HepG2 (cell line): ENCODE measurements around the gene TSHZ2. TPM values are rescaled to one million over a fixed set of nuclear protein-coding genes. Genes with fewer than 3 reads are reported as not detected.

Experiments
- ATAC-seq: fragments of 200-7000 bp; cut with Tn5 transposase; 3 replicates; pipeline ENCODE4 v1.9.1; 2020; ENCODE audit warnings: mild to moderate bottlenecking, moderate library complexity
- BruUV-seq: library from RNA; stranded (reverse); fragments of 400-500 nt; replicated peaks from 2 replicates; lab custom pipeline; 2021; lab: Mats Ljungman, UMichigan
- CTCF ChIA-PET: fragments of 300-600 bp; formaldehyde crosslinking; extraction: SDS; loops from one replicate; lab custom pipeline; 2021; ENCODE audit warnings: low total read pairs, inconsistent platforms, low intra/inter-chr PET ratio; lab: Yijun Ruan, JAX
- POLR2A ChIA-PET: fragments of 350-600 bp; sonication (Branson Sonifier 250); formaldehyde crosslinking; loops from one replicate; lab custom pipeline; 2020; ENCODE audit warnings: antibody characterized with exemption, inconsistent platforms; lab: Yijun Ruan, JAX
- DNase-seq: peaks from one replicate; pipeline ENCODE4 v3.0.0-alpha.2; 2015; ENCODE audit warnings: low spot score
- FAIRE-seq: peaks from 3 replicates; lab custom pipeline; 2011; peaks lifted over from hg19 to GRCh38; lab: Jason Lieb, UNC
- H2AFZ ChIP-seq: one replicate; pipeline ENCODE4 v1.6.1; 2011; ENCODE audit warnings: low read length, inconsistent platforms
- H3K27ac ChIP-seq: fragments of 300-600 bp; 3 replicates; pipeline ENCODE4 v1.8.0; 2011; ENCODE audit warnings: mixed run types, mild to moderate bottlenecking, mixed read lengths, low read length, inconsistent platforms; ENCODE audit not compliant: insufficient read depth; ENCODE audit errors: extremely low read length
- H3K27me3 ChIP-seq, 2 experiments: fragments of 200-600 bp in 1 of 2; 2 replicates in 1 of 2; 3 replicates in 1 of 2; pipeline versions ENCODE4 v1.6.0 to v1.8.0; 2011; ENCODE audit warnings: low read length in 2 of 2, mild to moderate bottlenecking in 2 of 2, moderate library complexity in 2 of 2, inconsistent platforms in 1 of 2; ENCODE audit not compliant: insufficient read depth in 2 of 2, control insufficient read depth in 1 of 2
- H3K36me3 ChIP-seq, 2 experiments: fragments of 200-600 bp in 1 of 2; replicated peaks in 1 of 2; 2 replicates in 1 of 2; 3 replicates in 1 of 2; pipeline versions ENCODE4 v1.5.1 to v1.8.0; 2011; ENCODE audit warnings: low read length in 2 of 2, inconsistent platforms in 1 of 2; ENCODE audit not compliant: insufficient read depth in 2 of 2, control insufficient read depth in 1 of 2
- H3K4me1 ChIP-seq: 2 replicates; pipeline ENCODE4 v1.5.1; 2012; ENCODE audit warnings: low read length, inconsistent platforms; ENCODE audit not compliant: insufficient read depth
- H3K4me2 ChIP-seq: 2 replicates; pipeline ENCODE4 v1.6.0; 2011; ENCODE audit warnings: low read depth, low read length, inconsistent platforms
- H3K4me3 ChIP-seq, 3 experiments: fragments of 200-600 bp in 1 of 3; sonication (generic), shearing (Covaris generic) in 1 of 3; replicated peaks in 1 of 3; 2 replicates each; pipeline ENCODE4 v1.5.1; 2011 to 2016; ENCODE audit warnings: low read length in 3 of 3, inconsistent platforms in 2 of 3, low read depth in 2 of 3, mild to moderate bottlenecking in 2 of 3, control low read depth in 1 of 3, mixed read lengths in 1 of 3; ENCODE audit not compliant: insufficient read depth in 1 of 3
- H3K79me2 ChIP-seq: one replicate; pipeline ENCODE4 v1.6.1; 2011; ENCODE audit warnings: low read length, inconsistent platforms; ENCODE audit not compliant: insufficient read depth
- H3K9ac ChIP-seq: 2 replicates; pipeline ENCODE4 v1.6.0; 2011; ENCODE audit warnings: mild to moderate bottlenecking, low read depth, low read length, inconsistent platforms; ENCODE audit not compliant: insufficient read depth
- H3K9me3 ChIP-seq: 2 replicates; pipeline ENCODE4 v1.5.1; 2012; ENCODE audit warnings: mild to moderate bottlenecking, low read length
- H4K20me1 ChIP-seq: 2 replicates; pipeline ENCODE4 v1.6.0; 2011; ENCODE audit warnings: inconsistent platforms, mild to moderate bottlenecking, low read length, moderate library complexity; ENCODE audit not compliant: insufficient read depth
- HNRNPK ChIP-seq: fragments of 200-400 bp; formaldehyde crosslinking; IDR thresholded peaks from 2 replicates; pipeline ENCODE4 v1.6.1; 2018; ENCODE audit warnings: low read length, low read depth, moderate library complexity, mild to moderate bottlenecking; ENCODE audit not compliant: poor library complexity, severe bottlenecking
- MED13 ChIP-seq: sonication (generic); formaldehyde crosslinking; IDR thresholded peaks from 2 replicates; pipeline ENCODE4 v1.5.0; 2020; ENCODE audit warnings: missing genetic modification reagents
- NR3C1 ChIP-seq: sonication (generic); formaldehyde crosslinking; IDR thresholded peaks from 2 replicates; pipeline ENCODE4 v1.4.0; 2020; ENCODE audit warnings: missing genetic modification reagents
- RFXAP ChIP-seq: sonication (generic); formaldehyde crosslinking; IDR thresholded peaks from 2 replicates; pipeline ENCODE4 v1.4.0; 2020; ENCODE audit warnings: missing genetic modification reagents, borderline replicate concordance
- SIX4 ChIP-seq: sonication (generic); formaldehyde crosslinking; IDR thresholded peaks from 2 replicates; pipeline ENCODE4 v1.4.0; 2020; ENCODE audit warnings: missing genetic modification reagents
- ZNF33A ChIP-seq: sonication (generic); formaldehyde crosslinking; IDR thresholded peaks from 2 replicates; pipeline ENCODE4 v1.5.1; 2020; ENCODE audit warnings: missing genetic modification reagents, mild to moderate bottlenecking, moderate library complexity, borderline replicate concordance
- ZNF367 ChIP-seq: sonication (generic); formaldehyde crosslinking; IDR thresholded peaks from 2 replicates; pipeline ENCODE4 v1.4.0; 2020; ENCODE audit warnings: missing genetic modification reagents, borderline replicate concordance
- ZNF746 ChIP-seq: sonication (generic); formaldehyde crosslinking; IDR thresholded peaks from 2 replicates; pipeline ENCODE4 v1.8.0; 2022; ENCODE audit warnings: mild to moderate bottlenecking, missing genetic modification reagents
- ZNF747 ChIP-seq: sonication (generic); formaldehyde crosslinking; IDR thresholded peaks from 2 replicates; pipeline ENCODE4 v1.8.1; 2023; ENCODE audit warnings: missing genetic modification reagents, mild to moderate bottlenecking, borderline replicate concordance
- ZZZ3 ChIP-seq: sonication (generic); formaldehyde crosslinking; IDR thresholded peaks from 2 replicates; pipeline ENCODE4 v1.4.0; 2020; ENCODE audit warnings: missing genetic modification reagents, mild to moderate bottlenecking, borderline replicate concordance
- WGBS: methylation state at CpG from one replicate; pipeline ENCODE4 v1.1.6; 2017; ENCODE audit warnings: low lambda C conversion rate; 5-methylcytosine and 5-hydroxymethylcytosine counted together
- in situ Hi-C: cut with HindIII; loops from 2 replicates; pipeline ENCODE4 v1.10.0; 2017; ENCODE audit warnings: low pct_unique_long_range_greater_than_20kb; ENCODE audit not compliant: extremely low pct_ligation_motif_present
- intact Hi-C: fragments of 100-400 bp; cut with micrococcal nuclease; formaldehyde crosslinking; loops from one replicate; pipeline ENCODE4 v1.10.0; 2022; ENCODE audit not compliant: unreplicated experiment
- polyA plus RNA-seq, 8 experiments: library from polyadenylated mRNA; depleted of rRNA in 3 of 8; stranded (reverse) in 7 of 8; unstranded in 1 of 8; fragments of >200 nt; fragmentation: Illumina TruSeq in 4 of 8; extraction: Trizol in 4 of 8; gene quantifications; 2 replicates each; pipeline versions ENCODE4 v1.2.1 to v1.2.3, GENCODE V29; 2011 to 2016; ENCODE audit warnings: low read depth in 4 of 8, missing spikeins in 1 of 8, mixed read lengths in 1 of 8; ENCODE audit not compliant: insufficient read depth in 1 of 8
- total RNA-seq, 5 experiments: library from RNA; depleted of rRNA; stranded (reverse); fragments of >200 nt; fragmentation: Illumina TruSeq; extraction: Trizol; gene quantifications; 2 replicates each; pipeline ENCODE4 v1.2.3, GENCODE V29; 2016; ENCODE audit warnings: low read depth in 1 of 5
- TF ChIP-seq, protein P1 (sequence below): sonication (generic); formaldehyde crosslinking; IDR thresholded peaks from 2 replicates; pipeline ENCODE4 v1.5.0; 2020; ENCODE audit warnings: mild to moderate bottlenecking, missing genetic modification reagents
- TF ChIP-seq, protein P2 (sequence below): sonication (generic); formaldehyde crosslinking; IDR thresholded peaks from 2 replicates; pipeline ENCODE4 v1.9.0; 2021; ENCODE audit warnings: missing genetic modification reagents, mild to moderate bottlenecking, borderline replicate concordance
- TF ChIP-seq, protein P3 (sequence below): IDR thresholded peaks from 2 replicates; pipeline ENCODE4 v1.6.1; 2016; ENCODE audit warnings: low read depth, borderline replicate concordance
- TF ChIP-seq, protein P4 (sequence below): IDR thresholded peaks from 2 replicates; pipeline ENCODE4 v1.6.1; 2016

Gene TSHZ2
- total and polyA plus RNA-seq, 2 of the 13 experiments (the other 11 are each of a cell fraction or from before 2014, with no cell fraction given) = 0.01 TPM; not detected in 1

DNA sequence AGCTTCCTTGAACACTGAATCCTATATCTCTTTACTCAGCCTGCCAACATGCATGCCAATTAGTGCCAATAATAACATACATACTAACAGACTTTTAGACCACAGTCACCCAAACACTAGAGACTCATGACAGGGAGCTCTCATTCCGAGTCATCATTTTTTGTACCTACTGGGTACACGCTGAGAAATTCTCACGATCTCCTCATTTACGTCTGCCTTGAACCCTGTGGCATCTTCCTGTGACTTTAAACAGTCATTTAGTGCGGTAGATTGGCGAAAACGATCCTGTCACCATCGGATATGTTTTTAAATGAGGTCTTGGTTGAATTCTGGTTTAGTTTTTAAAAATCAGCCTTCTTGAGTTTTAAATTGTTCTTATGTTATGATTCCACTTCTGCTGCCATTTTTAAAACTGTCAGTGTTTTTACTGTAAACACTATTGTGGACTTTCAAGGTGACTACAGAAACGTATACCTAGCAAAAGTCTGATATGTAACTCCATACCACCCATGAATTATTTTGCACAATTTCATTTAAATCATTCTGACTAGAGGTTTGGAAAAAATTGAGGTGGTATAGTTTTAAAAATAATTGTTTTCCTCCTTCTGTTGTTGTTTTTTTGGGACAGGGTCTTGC is 275.4 kb downstream of the TSHZ2 start (continued):
- TF ChIP-seq, protein P1, sequence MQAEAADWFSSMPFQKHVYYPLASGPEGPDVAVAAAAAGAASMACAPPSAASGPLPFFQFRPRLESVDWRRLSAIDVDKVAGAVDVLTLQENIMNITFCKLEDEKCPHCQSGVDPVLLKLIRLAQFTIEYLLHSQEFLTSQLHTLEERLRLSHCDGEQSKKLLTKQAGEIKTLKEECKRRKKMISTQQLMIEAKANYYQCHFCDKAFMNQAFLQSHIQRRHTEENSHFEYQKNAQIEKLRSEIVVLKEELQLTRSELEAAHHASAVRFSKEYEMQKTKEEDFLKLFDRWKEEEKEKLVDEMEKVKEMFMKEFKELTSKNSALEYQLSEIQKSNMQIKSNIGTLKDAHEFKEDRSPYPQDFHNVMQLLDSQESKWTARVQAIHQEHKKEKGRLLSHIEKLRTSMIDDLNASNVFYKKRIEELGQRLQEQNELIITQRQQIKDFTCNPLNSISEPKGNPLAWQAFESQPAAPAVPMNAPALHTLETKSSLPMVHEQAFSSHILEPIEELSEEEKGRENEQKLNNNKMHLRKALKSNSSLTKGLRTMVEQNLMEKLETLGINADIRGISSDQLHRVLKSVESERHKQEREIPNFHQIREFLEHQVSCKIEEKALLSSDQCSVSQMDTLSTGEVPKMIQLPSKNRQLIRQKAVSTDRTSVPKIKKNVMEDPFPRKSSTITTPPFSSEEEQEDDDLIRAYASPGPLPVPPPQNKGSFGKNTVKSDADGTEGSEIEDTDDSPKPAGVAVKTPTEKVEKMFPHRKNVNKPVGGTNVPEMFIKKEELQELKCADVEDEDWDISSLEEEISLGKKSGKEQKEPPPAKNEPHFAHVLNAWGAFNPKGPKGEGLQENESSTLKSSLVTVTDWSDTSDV (CRISPR knock-in tag) = no peak
- TF ChIP-seq RFXAP (no peak), ZZZ3 (CRISPR knock-in tag) (no peak), ZNF367 (CRISPR knock-in tag) (no peak)

- H3K9ac ChIP-seq = no peak overlapping the region
- H3K4me2 ChIP-seq = no peak overlapping the region
- H2AFZ ChIP-seq = no peak overlapping the region
- 0 out of 5 replicates have a peak, but pooled peaks cover 0 to 7% of the 10 kb centered on the region in 2 experiments for H3K27me3 ChIP-seq
- no TSS peak for BruUV-seq
- H3K4me3 ChIP-seq = no peak overlapping the region
- 17% methylated on average over 4 of the region's 4 CpGs for WGBS
- no peaks in the 10 kb centered on the region for H3K9me3 ChIP-seq
- ChIA-PET CTCF (no interaction called here), POLR2A (no interaction called here)
- no peaks in the 10 kb centered on the region for H4K20me1 ChIP-seq
- no peak overlapping the region for H3K27ac ChIP-seq
- no peak for FAIRE-seq
- H3K4me1 ChIP-seq = no peaks in the 10 kb centered on the region
- H3K79me2 ChIP-seq = no peaks in the 10 kb centered on the region
- in situ Hi-C loops (no loop called here), intact Hi-C loops (no loop called here)
- H3K36me3 ChIP-seq = no peaks in the 10 kb centered on the region
- ATAC-seq = no peak
- no peak for DNase-seq
- no peak for TF ChIP-seq NR3C1 (CRISPR knock-in tag)
- TF ChIP-seq, protein P2, sequence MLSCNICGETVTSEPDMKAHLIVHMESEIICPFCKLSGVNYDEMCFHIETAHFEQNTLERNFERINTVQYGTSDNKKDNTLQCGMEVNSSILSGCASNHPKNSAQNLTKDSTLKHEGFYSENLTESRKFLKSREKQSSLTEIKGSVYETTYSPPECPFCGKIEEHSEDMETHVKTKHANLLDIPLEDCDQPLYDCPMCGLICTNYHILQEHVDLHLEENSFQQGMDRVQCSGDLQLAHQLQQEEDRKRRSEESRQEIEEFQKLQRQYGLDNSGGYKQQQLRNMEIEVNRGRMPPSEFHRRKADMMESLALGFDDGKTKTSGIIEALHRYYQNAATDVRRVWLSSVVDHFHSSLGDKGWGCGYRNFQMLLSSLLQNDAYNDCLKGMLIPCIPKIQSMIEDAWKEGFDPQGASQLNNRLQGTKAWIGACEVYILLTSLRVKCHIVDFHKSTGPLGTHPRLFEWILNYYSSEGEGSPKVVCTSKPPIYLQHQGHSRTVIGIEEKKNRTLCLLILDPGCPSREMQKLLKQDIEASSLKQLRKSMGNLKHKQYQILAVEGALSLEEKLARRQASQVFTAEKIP (CRISPR knock-in tag) = no peak
- no peak for TF ChIP-seq ZNF33A (CRISPR knock-in tag)
- TF ChIP-seq, protein P3, sequence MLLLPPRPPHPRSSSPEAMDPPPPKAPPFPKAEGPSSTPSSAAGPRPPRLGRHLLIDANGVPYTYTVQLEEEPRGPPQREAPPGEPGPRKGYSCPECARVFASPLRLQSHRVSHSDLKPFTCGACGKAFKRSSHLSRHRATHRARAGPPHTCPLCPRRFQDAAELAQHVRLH (CRISPR knock-in tag) = no peak
- TF ChIP-seq MED13 (CRISPR knock-in tag) = no peak
- TF ChIP-seq SIX4 (CRISPR knock-in tag) = no peak
- no peak for TF ChIP-seq HNRNPK
- no peak for TF ChIP-seq ZNF747 (CRISPR knock-in tag)
- TF ChIP-seq ZNF746 (CRISPR knock-in tag) = no peak
- TF ChIP-seq, protein P4, sequence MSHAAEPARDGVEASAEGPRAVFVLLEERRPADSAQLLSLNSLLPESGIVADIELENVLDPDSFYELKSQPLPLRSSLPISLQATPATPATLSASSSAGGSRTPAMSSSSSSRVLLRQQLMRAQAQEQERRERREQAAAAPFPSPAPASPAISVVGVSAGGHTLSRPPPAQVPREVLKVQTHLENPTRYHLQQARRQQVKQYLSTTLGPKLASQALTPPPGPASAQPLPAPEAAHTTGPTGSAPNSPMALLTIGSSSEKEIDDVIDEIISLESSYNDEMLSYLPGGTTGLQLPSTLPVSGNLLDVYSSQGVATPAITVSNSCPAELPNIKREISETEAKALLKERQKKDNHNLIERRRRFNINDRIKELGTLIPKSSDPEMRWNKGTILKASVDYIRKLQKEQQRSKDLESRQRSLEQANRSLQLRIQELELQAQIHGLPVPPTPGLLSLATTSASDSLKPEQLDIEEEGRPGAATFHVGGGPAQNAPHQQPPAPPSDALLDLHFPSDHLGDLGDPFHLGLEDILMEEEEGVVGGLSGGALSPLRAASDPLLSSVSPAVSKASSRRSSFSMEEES (CRISPR knock-in tag) = no peak
These were observed 278.3 kb downstream of the TSHZ2 start for GRCh38 chr20:53250456-53250855.
